IMR-90 (cell line): ENCODE results near the gene BCL7A. TPM values are rescaled to one million over a fixed set of nuclear protein-coding genes. Genes with fewer than 3 reads are reported as not detected.
A peak's percentile ranks its signal among the peaks of the same experiment; 100 is the strongest.

Experiments used
- ATAC-seq: fragments of 200-7000 bp; cut with Tn5 transposase; 2 replicates; pipeline ENCODE4 v1.9.1; 2020; ENCODE audit warnings: low read depth, mild to moderate bottlenecking, moderate library complexity
- BruUV-seq: library from RNA; stranded (reverse); fragments of 400-500 nt; replicated peaks from 2 replicates; lab custom pipeline; 2021; lab: Mats Ljungman, UMichigan
- CTCF ChIA-PET: fragments of 300-600 bp; formaldehyde crosslinking; extraction: SDS; loops from one replicate; lab custom pipeline; 2021; ENCODE audit warnings: antibody characterized with exemption; lab: Yijun Ruan, JAX
- POLR2A ChIA-PET: fragments of 300-600 bp; sonication (Branson Sonifier 250); formaldehyde crosslinking; loops from one replicate; lab custom pipeline; 2022; ENCODE audit warnings: antibody characterized with exemption; ENCODE audit not compliant: unreplicated experiment; lab: Charles Lee
- DNase-seq: peaks from one replicate; pipeline ENCODE4 v3.0.0; 2013
- H2AFZ ChIP-seq: replicated peaks from 2 replicates; pipeline ENCODE3; 2013; ENCODE audit warnings: low read length, mild to moderate bottlenecking; ENCODE audit not compliant: poor library complexity
- H2AK5ac ChIP-seq: 2 replicates; pipeline ENCODE4 v1.6.1; 2013; ENCODE audit warnings: low read depth, low read length, inconsistent platforms
- H2AK9ac ChIP-seq: replicated peaks from 2 replicates; pipeline ENCODE3; 2013; ENCODE audit warnings: mild to moderate bottlenecking, low read depth, low read length, moderate library complexity; ENCODE audit not compliant: poor library complexity
- H2BK120ac ChIP-seq: 2 replicates; pipeline ENCODE4 v1.6.1; 2013; ENCODE audit warnings: low read depth, low read length, inconsistent platforms
- H2BK15ac ChIP-seq: 3 replicates; pipeline ENCODE4 v1.6.1; 2013; ENCODE audit warnings: low read depth, low read length, inconsistent platforms
- H2BK20ac ChIP-seq: 2 replicates; pipeline ENCODE4 v1.6.1; 2013; ENCODE audit warnings: low read depth, mild to moderate bottlenecking, inconsistent platforms, low read length, moderate library complexity
- H2BK5ac ChIP-seq: 2 replicates; pipeline ENCODE4 v1.6.1; 2013; ENCODE audit warnings: mild to moderate bottlenecking, low read depth, low read length, inconsistent platforms; ENCODE audit not compliant: poor library complexity, severe bottlenecking
- H3K14ac ChIP-seq: replicated peaks from 2 replicates; pipeline ENCODE4 v1.6.1; 2013; ENCODE audit warnings: low read depth, low read length, inconsistent platforms
- H3K18ac ChIP-seq: 2 replicates; pipeline ENCODE4 v1.6.1; 2013; ENCODE audit warnings: low read depth, low read length, control low read depth
- H3K23ac ChIP-seq: 2 replicates; pipeline ENCODE4 v1.6.1; 2013; ENCODE audit warnings: low read depth, low read length, inconsistent platforms
- H3K27ac ChIP-seq: 2 replicates; pipeline ENCODE4 v1.5.1; 2013; ENCODE audit warnings: mild to moderate bottlenecking, control low read depth, low read length; ENCODE audit not compliant: insufficient read depth
- H3K27me3 ChIP-seq: 2 replicates; pipeline ENCODE4 v1.6.1; 2013; ENCODE audit warnings: low read length; ENCODE audit not compliant: control insufficient read depth, insufficient read depth
- H3K36me3 ChIP-seq: 2 replicates; pipeline ENCODE4 v1.6.1; 2013; ENCODE audit warnings: low read length, mixed read lengths; ENCODE audit not compliant: control insufficient read depth, insufficient read depth
- H3K4ac ChIP-seq: 2 replicates; pipeline ENCODE4 v1.6.1; 2013; ENCODE audit warnings: low read depth, low read length, inconsistent platforms
- H3K4me1 ChIP-seq: 2 replicates; pipeline ENCODE4 v1.6.1; 2013; ENCODE audit warnings: low read length, mixed read lengths; ENCODE audit not compliant: control insufficient read depth, insufficient read depth
- H3K4me2 ChIP-seq: 2 replicates; pipeline ENCODE4 v1.6.1; 2013; ENCODE audit warnings: low read depth, mild to moderate bottlenecking, control low read depth, low read length, moderate library complexity
- H3K4me3 ChIP-seq: 2 replicates; pipeline ENCODE4 v1.5.1; 2013; ENCODE audit warnings: low read depth, mild to moderate bottlenecking, control low read depth, low read length, moderate library complexity; ENCODE audit not compliant: insufficient read depth
- H3K56ac ChIP-seq: 2 replicates; pipeline ENCODE4 v1.6.1; 2013; ENCODE audit warnings: low read length, inconsistent platforms; ENCODE audit not compliant: insufficient read depth; ENCODE audit errors: extremely low read depth
- H3K79me1 ChIP-seq, 2 experiments: 2 replicates each; pipeline ENCODE4 v1.6.1; 2013; ENCODE audit warnings: low read length in 2 of 2, inconsistent platforms in 1 of 2, low read depth in 1 of 2
- H3K9ac ChIP-seq: 2 replicates; pipeline ENCODE4 v1.6.1; 2013; ENCODE audit warnings: low read depth, low read length, control low read depth
- H3K9me1 ChIP-seq: 2 replicates; pipeline ENCODE4 v1.6.1; 2013; ENCODE audit warnings: low read length, inconsistent platforms; ENCODE audit not compliant: insufficient read depth
- H3K9me3 ChIP-seq: 2 replicates; pipeline ENCODE4 v1.6.1; 2013; ENCODE audit warnings: low read length; ENCODE audit not compliant: control insufficient read depth, insufficient read depth
- H4K20me1 ChIP-seq: 2 replicates; pipeline ENCODE4 v1.6.1; 2013; ENCODE audit warnings: low read length, inconsistent platforms; ENCODE audit not compliant: insufficient read depth
- H4K5ac ChIP-seq: 2 replicates; pipeline ENCODE4 v1.6.1; 2013; ENCODE audit warnings: mild to moderate bottlenecking, low read depth, low read length, control low read depth
- H4K8ac ChIP-seq, 2 experiments: 2 replicates each; pipeline ENCODE4 v1.6.1; 2013; ENCODE audit warnings: low read depth in 2 of 2, low read length in 2 of 2, control low read depth in 1 of 2, inconsistent platforms in 1 of 2
- H4K91ac ChIP-seq: 2 replicates; pipeline ENCODE4 v1.6.1; 2013; ENCODE audit warnings: low read depth, low read length, inconsistent platforms; ENCODE audit not compliant: insufficient read depth
- NFE2L2 ChIP-seq: fragments of 150-350 bp; IDR thresholded peaks from 2 replicates; pipeline ENCODE4 v1.6.1; 2016; ENCODE audit warnings: low read depth, mild to moderate bottlenecking, low read length
- POLR2A ChIP-seq: IDR thresholded peaks from 2 replicates; pipeline ENCODE4 v1.6.1; 2012; ENCODE audit warnings: mild to moderate bottlenecking, low read depth, low read length
- RFX5 ChIP-seq: IDR thresholded peaks from 2 replicates; pipeline ENCODE4 v1.8.0; 2012; ENCODE audit warnings: low read depth, mild to moderate bottlenecking, low read length, moderate library complexity
- SMC3 ChIP-seq: fragments of 150-350 bp; IDR thresholded peaks from 2 replicates; pipeline ENCODE4 v1.6.1; 2016; ENCODE audit warnings: low read depth, mild to moderate bottlenecking, antibody characterized with exemption, low read length, moderate library complexity
- WGBS, 2 experiments: methylation state at CpG; one replicate each; pipeline versions ENCODE4 v1.1.5 to v1.1.7; 2013; ENCODE audit warnings: missing lambda C conversion rate in 2 of 2; ENCODE audit not compliant: insufficient read length in 1 of 2; ENCODE audit errors: extremely low coverage in 2 of 2; 5-methylcytosine and 5-hydroxymethylcytosine counted together
- dilution Hi-C: fragments of 300-500 bp; cut with HindIII; formaldehyde crosslinking; loops from one replicate; pipeline ENCODE4 v1.14.3; 2018; ENCODE audit warnings: low sequenced_read_pairs; ENCODE audit not compliant: unreplicated experiment
- in situ Hi-C: fragments of 300-500 bp; cut with MboI; formaldehyde crosslinking; loops from 3 replicates; pipeline ENCODE4 v1.14.3; 2019; ENCODE audit warnings: low sequenced_read_pairs, inconsistent platforms, mixed read lengths
- intact Hi-C: fragments of 100-400 bp; cut with micrococcal nuclease; formaldehyde crosslinking; loops from 2 replicates; pipeline ENCODE4 v1.10.0; 2022
- polyA plus RNA-seq, 3 experiments: library from polyadenylated mRNA; depleted of rRNA; stranded (reverse); fragments of >200 nt; gene quantifications; 2 replicates each; pipeline ENCODE4 v1.2.3, GENCODE V29; 2012; ENCODE audit warnings: low replicate concordance in 1 of 3
- total RNA-seq: library from RNA; depleted of rRNA; stranded (reverse); fragments of >200 nt; gene quantifications from 2 replicates; pipeline ENCODE4 v1.2.3, GENCODE V29; 2012
- TF ChIP-seq, protein P1 (sequence below): fragments of 150-350 bp; IDR thresholded peaks from 2 replicates; pipeline ENCODE4 v1.6.1; 2016; ENCODE audit warnings: low read depth, mild to moderate bottlenecking, low read length, moderate library complexity, borderline replicate concordance

BCL7A gene
- total and polyA plus RNA-seq, 2 of the 4 experiments (the other 2 are of a cell fraction), result 5.6 to 7.9 TPM

DNA sequence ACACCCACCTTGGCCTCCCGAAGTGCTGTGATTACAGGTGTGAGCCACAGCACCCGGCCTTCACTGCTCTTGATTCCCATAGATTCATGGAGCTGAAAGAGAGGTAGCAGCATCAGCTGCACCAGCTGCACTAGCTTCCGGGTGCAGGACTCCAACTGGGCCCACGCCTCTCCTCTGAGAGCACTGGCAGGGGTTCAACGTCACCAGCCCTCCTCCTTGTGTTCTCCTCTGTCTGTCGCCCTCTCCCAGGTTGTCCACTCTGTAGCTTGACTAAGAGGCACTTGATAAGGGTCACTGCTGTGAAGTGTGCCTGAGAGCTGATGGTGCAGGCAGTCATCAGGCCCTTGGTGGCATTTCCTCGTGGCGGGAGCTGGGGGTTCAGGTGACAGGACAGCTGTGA is 85.2 kb downstream of the BCL7A start:
- Histone ChIP-seq H3K4me2 (no peak overlapping the region), H2AFZ (no peak overlapping the region), H3K9me1 (peaks cover 23% of the 10 kb centered on the region), H3K79me1 (peaks cover 35 to 67% of the 10 kb centered on the region in 2 experiments), H3K9me3 (no peaks in the 10 kb centered on the region), H2AK5ac (peak overlapping the region; percentile 84), H2BK120ac (no peak overlapping the region), H3K36me3 (peaks cover 4% of the 10 kb centered on the region; the same call in 1 of the 2 replicates), H4K20me1 (peaks cover 43% of the 10 kb centered on the region), H3K27me3 (no peaks in the 10 kb centered on the region), H3K14ac (no peak overlapping the region), H3K18ac (no peak overlapping the region), H2BK5ac (no peak overlapping the region), H3K4me1 (peaks cover 16% of the 10 kb centered on the region), H2BK15ac (0 out of 3 replicates have a peak overlapping the region, but pooled peaks have one; percentile 6), H4K91ac (no peak overlapping the region; the same call in 1 of the 2 replicates), H3K27ac (no peak overlapping the region), H2AK9ac (no peak overlapping the region), H3K4me3 (no peak overlapping the region), H4K5ac (no peak overlapping the region), H3K4ac (peak overlapping the region; percentile 34; the same call in 1 of the 2 replicates), H3K23ac (no peak overlapping the region), H2BK20ac (peak overlapping the region; percentile 5; the same call in 1 of the 2 replicates), H3K56ac (no peak overlapping the region), H4K8ac (no peak overlapping the region), H3K9ac (no peak overlapping the region)
- POLR2A ChIA-PET, result no interaction called here
- no TSS peak for BruUV-seq
- DNase-seq (no peak), ATAC-seq (no peak)
- intact Hi-C loops (no loop called here), dilution Hi-C loops (no loop called here), in situ Hi-C loops (no loop called here)
- 79% methylated on average over 5 of the region's 8 CpGs; no CpG with 5 or more reads in 1 of the 2 experiments for WGBS, 2 experiments
- TF ChIP-seq NFE2L2, result no peak
- TF ChIP-seq, protein P1, sequence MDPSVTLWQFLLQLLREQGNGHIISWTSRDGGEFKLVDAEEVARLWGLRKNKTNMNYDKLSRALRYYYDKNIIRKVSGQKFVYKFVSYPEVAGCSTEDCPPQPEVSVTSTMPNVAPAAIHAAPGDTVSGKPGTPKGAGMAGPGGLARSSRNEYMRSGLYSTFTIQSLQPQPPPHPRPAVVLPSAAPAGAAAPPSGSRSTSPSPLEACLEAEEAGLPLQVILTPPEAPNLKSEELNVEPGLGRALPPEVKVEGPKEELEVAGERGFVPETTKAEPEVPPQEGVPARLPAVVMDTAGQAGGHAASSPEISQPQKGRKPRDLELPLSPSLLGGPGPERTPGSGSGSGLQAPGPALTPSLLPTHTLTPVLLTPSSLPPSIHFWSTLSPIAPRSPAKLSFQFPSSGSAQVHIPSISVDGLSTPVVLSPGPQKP, result no peak
- no peak for TF ChIP-seq RFX5
- TF ChIP-seq POLR2A, result no peak
- no peak for TF ChIP-seq SMC3
- CTCF ChIA-PET, result interaction anchor here (2.5 kb wide), 1 partner anchor 52 kb away, joined by 9 read pairs; no protein-coding TSS in a partner anchor
